ENCODE results near the gene MB. TPM values are rescaled to one million over a fixed set of nuclear protein-coding genes. Genes with fewer than 3 reads are reported as not detected.

Gene MB
- total RNA-seq, 1 donor from 2014 or later: not detected

DNA sequence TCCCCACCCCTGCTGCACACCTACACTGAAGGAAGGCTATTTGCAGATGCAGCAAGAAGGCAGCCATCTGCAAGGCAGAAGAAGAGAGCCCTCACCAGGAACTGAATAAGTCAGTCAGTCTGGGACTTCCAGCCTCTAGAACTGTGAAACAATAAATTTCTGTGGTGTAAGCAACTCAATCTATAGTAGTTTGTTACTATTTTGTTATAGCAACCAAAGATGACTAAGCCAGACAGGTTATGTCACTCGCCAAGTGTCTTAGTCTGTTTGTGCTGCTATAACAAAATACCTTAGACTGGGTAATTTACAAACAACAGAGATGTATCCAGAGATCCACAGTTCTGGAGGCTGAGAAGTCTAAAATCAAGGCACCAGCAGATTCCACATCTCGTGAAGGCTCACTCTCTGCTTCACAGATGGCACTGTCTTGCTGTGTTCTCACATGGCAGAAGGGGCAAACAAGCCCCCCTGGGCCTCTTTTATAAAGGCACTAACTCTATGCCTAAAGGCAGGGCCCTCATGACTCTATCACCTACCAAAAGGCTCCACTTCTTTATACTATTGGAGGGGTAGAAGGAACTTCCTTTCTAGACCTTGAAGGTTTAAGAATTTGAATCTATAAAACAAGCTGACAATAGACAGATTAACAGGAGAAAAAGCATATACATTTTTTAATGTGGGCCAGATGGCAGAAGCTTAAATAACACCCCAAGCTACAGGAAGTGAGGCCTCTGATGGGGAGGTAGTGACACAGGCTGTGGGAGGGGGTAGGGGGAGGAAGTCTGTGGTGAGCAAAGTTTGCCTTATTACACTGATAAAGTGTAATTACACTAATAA is 43.4 kb upstream of the MB start:
- H3K27ac Mint-ChIP-seq (ENCODE audit: unreplicated experiment): no peak overlapping the region
- TF ChIP-seq, protein P1, sequence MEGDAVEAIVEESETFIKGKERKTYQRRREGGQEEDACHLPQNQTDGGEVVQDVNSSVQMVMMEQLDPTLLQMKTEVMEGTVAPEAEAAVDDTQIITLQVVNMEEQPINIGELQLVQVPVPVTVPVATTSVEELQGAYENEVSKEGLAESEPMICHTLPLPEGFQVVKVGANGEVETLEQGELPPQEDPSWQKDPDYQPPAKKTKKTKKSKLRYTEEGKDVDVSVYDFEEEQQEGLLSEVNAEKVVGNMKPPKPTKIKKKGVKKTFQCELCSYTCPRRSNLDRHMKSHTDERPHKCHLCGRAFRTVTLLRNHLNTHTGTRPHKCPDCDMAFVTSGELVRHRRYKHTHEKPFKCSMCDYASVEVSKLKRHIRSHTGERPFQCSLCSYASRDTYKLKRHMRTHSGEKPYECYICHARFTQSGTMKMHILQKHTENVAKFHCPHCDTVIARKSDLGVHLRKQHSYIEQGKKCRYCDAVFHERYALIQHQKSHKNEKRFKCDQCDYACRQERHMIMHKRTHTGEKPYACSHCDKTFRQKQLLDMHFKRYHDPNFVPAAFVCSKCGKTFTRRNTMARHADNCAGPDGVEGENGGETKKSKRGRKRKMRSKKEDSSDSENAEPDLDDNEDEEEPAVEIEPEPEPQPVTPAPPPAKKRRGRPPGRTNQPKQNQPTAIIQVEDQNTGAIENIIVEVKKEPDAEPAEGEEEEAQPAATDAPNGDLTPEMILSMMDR (conservative IDR thresholded peaks at IDR 0.05): no peak

DNA sequence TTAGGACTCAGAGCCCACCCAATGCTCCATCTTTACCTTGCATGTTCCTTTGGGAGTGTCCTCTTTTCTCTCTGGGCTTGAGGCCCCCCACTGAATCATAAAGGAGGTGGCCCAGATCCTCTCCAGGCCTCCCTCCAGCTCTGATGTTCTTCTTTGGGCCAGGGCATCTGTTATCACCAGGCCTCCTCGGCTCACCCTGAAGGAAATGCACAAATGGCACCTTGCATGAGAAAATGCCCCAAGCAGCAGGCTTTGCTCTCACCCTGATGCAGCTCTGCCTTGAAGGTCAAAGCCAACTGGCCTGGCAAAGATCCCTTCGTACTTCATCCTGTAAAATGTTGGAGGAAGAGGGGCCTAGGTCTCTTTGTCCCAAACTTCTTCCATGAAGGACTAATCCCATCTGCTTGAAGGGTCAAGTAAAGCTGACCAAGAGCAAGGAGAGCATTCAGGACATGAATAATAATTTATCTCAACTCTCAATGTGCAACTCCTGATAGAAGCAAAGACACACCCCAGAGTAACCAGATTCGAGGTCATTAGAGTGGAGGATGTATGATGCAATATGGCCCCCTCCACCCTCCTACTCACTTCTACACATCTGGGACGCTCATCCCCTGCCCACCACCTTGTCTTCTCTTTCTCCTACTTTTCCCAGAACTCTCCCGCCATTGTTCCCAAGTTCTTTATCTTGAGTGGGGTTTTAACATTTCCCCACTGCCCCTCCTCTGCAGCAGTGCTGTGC is 40.6 kb upstream of the MB start:
- H3K9me3 Mint-ChIP-seq: no peaks in the 10 kb centered on the region
- H3K4me3 Mint-ChIP-seq: no peak overlapping the region
- H3K36me3 Mint-ChIP-seq (ENCODE audit: low read depth): no peaks in the 10 kb centered on the region
- peaks cover 8% of the 10 kb centered on the region for H3K27me3 Mint-ChIP-seq (ENCODE audit: low read depth)
- no peak for DNase-seq (ENCODE audit: low read depth, low spot score)
- no peaks in the 10 kb centered on the region for H3K4me1 Mint-ChIP-seq
- H3K27ac Mint-ChIP-seq (ENCODE audit: unreplicated experiment): no peak overlapping the region
- TF ChIP-seq, protein P1 (conservative IDR thresholded peaks at IDR 0.05): no peak

More for the DNA sequence above, 43.4 kb upstream of the MB start:
- DNase-seq (ENCODE audit: low read depth, low spot score): no peak
- Mint-ChIP-seq H3K4me1 (no peaks in the 10 kb centered on the region), H3K27me3 (ENCODE audit: low read depth) (peaks cover 4% of the 10 kb centered on the region), H3K4me3 (no peak overlapping the region), H3K36me3 (ENCODE audit: low read depth) (peaks cover 2% of the 10 kb centered on the region), H3K9me3 (peaks cover 5% of the 10 kb centered on the region)

DNA sequence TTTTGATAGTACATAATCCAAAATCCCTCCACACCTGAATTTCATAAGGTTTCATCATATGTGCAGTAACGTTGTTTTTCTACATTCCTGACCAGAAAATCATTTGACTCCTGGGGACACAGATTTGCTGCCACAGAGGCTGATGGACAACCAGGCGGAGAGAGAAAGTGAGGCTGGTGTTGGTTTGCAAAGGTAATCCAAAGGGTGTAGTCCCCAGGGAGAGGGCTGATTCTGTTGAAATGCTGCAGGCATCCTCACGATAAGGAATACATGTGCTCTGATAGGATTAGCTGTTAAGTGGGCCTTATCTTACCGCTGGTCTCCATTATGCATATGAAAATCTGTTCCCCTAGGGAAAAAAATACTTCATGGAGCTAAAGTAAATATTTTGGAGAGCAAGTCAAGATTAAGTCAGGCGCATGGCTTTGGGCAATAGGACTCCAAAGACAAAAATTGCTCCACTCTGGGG is 39.2 kb upstream of the MB start:
- no peak for DNase-seq (ENCODE audit: low read depth, low spot score)
- no peaks in the 10 kb centered on the region for H3K9me3 Mint-ChIP-seq
- no peaks in the 10 kb centered on the region for H3K36me3 Mint-ChIP-seq (ENCODE audit: low read depth)
- H3K27me3 Mint-ChIP-seq (ENCODE audit: low read depth): peaks cover 5% of the 10 kb centered on the region
- H3K27ac Mint-ChIP-seq (ENCODE audit: unreplicated experiment): no peak overlapping the region
- no peak overlapping the region for H3K4me3 Mint-ChIP-seq
- no peaks in the 10 kb centered on the region for H3K4me1 Mint-ChIP-seq
- TF ChIP-seq, protein P1 (conservative IDR thresholded peaks at IDR 0.05): no peak

DNA sequence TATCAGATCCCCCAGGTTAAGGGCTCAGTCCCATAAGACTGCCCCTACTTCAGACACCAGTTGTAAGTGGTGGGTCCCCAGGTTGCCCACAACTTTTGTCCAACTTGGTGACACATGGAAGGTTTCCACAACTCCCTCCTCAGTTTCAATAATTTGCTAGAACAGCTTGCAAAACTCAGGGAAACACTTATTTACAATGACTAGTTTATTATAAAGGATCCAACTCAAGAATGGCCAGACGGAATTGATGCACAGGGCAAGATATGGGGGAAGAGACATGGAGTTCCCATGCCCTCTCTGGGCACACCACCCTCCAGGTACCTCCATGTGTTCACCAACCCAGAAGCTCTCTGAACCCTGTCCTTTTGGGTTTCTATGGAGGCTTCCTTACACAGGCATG is 36.7 kb upstream of the MB start:
- TF ChIP-seq, protein P1 (conservative IDR thresholded peaks at IDR 0.05): no peak
- no peaks in the 10 kb centered on the region for H3K4me1 Mint-ChIP-seq
- no peaks in the 10 kb centered on the region for H3K36me3 Mint-ChIP-seq (ENCODE audit: low read depth)
- no peak for DNase-seq (ENCODE audit: low read depth, low spot score)
- H3K9me3 Mint-ChIP-seq: no peaks in the 10 kb centered on the region
- peaks cover 5% of the 10 kb centered on the region for H3K27me3 Mint-ChIP-seq (ENCODE audit: low read depth)
- H3K27ac Mint-ChIP-seq (ENCODE audit: unreplicated experiment): no peak overlapping the region
- H3K4me3 Mint-ChIP-seq: no peak overlapping the region

DNA sequence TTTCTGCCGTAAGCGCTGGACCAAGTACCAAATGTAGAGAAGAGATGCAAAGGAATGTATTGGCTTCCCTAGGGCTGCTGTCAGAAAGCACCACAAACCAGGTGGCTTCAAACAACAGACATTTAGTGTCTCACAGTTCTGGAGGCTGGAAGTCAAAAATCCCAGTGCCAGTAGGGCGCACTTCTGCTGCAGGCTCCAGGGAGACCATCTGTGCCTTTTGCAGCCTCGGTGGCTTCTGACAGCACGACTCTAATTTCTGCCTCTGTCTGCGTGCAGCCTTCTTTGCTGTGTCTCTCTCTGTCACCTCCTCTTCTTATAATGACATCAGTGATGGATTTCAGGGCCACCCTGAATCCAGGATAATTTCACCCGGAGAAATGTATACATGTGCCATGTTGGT is 34.0 kb upstream of the MB start:
- TF ChIP-seq, protein P1 (conservative IDR thresholded peaks at IDR 0.05): no peak
- H3K36me3 Mint-ChIP-seq (ENCODE audit: low read depth): no peaks in the 10 kb centered on the region
- no peak for DNase-seq (ENCODE audit: low read depth, low spot score)
- H3K4me3 Mint-ChIP-seq: no peak overlapping the region
- H3K27ac Mint-ChIP-seq (ENCODE audit: unreplicated experiment): no peak overlapping the region
- H3K9me3 Mint-ChIP-seq: no peaks in the 10 kb centered on the region
- peaks cover 5% of the 10 kb centered on the region for H3K27me3 Mint-ChIP-seq (ENCODE audit: low read depth)
- no peaks in the 10 kb centered on the region for H3K4me1 Mint-ChIP-seq

All from neural crest cell (in vitro differentiated cells).